GM10248 (cell line): ENCODE measurements around the gene ZNF469.

Experiments used
- CTCF ChIA-PET: fragments of 300-600 bp; sonication (Branson Sonifier 250); formaldehyde crosslinking; extraction: SDS; loops from one replicate; lab custom pipeline; 2021; ENCODE audit warnings: antibody characterized with exemption; lab: Yijun Ruan, JAX
- POLR2A ChIA-PET: fragments of 350-650 bp; sonication (Branson Sonifier 250); formaldehyde crosslinking; extraction: SDS; loops from one replicate; lab custom pipeline; 2020; ENCODE audit warnings: antibody characterized with exemption; lab: Yijun Ruan, JAX
- DNase-seq: peaks from one replicate; pipeline ENCODE4 v3.0.0; 2012; ENCODE audit errors: extremely low spot score
- TF ChIP-seq, protein P1 (sequence below): IDR thresholded peaks from 2 replicates; pipeline ENCODE4 v1.5.1; 2012; ENCODE audit warnings: mild to moderate bottlenecking, low read depth; ENCODE audit errors: extremely low read depth, missing control alignments, control extremely low read depth

ZNF469 gene

DNA sequence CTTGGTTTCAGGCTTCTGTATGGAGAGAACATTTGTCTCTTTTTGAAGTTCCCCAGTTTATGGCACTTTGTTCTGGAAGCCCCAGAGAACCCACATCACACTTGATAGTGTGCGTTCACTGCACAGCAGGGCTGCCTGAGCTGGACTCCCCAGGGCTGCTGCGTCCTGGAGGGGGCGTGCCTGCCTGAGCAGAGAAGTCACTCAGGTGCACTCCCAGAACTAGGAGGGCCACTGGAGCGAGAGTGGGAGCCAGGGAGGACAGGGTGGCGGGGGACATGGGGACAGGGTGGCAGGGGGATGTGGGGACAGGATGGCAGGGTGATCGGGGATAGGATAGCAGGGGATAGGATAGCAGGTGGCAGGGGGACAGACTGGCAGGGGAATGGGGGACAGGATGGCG is 43.9 kb upstream of the ZNF469 start:
- CTCF ChIA-PET, result no interaction called here
- TF ChIP-seq, protein P1, sequence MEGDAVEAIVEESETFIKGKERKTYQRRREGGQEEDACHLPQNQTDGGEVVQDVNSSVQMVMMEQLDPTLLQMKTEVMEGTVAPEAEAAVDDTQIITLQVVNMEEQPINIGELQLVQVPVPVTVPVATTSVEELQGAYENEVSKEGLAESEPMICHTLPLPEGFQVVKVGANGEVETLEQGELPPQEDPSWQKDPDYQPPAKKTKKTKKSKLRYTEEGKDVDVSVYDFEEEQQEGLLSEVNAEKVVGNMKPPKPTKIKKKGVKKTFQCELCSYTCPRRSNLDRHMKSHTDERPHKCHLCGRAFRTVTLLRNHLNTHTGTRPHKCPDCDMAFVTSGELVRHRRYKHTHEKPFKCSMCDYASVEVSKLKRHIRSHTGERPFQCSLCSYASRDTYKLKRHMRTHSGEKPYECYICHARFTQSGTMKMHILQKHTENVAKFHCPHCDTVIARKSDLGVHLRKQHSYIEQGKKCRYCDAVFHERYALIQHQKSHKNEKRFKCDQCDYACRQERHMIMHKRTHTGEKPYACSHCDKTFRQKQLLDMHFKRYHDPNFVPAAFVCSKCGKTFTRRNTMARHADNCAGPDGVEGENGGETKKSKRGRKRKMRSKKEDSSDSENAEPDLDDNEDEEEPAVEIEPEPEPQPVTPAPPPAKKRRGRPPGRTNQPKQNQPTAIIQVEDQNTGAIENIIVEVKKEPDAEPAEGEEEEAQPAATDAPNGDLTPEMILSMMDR, result no peak
- POLR2A ChIA-PET, result no interaction called here
- DNase-seq, result no peak

- TF ChIP-seq, protein P1, result no peak
- no peak for DNase-seq
- CTCF ChIA-PET, result no interaction called here
- POLR2A ChIA-PET, result no interaction called here
Measured at GRCh38 chr16:88339930-88340754, 42.6 kb upstream of the ZNF469 start.

DNA sequence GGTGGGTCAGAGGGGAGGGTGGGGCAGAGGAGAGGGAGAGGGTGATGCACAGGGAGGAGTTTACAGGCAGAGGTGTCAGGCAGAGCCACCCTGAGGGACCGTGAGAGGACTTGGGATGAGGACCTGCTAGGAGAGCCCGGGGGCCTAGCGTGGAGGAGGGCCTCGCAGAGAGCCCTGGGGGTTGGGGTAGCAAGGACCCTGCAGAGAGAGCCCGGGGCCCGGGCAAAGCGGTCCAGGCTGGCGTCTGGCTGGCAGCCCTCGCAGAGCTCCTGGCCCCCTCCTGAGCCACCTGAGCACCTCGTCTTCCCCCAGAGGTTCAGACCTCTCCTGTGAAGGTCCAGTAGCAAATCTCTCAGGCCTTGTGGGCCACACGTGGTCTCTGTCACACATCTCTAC is 42.0 kb upstream of the ZNF469 start:
- ChIA-PET CTCF (no interaction called here), POLR2A (no interaction called here)
- TF ChIP-seq, protein P1, result no peak
- DNase-seq, result no peak

DNA sequence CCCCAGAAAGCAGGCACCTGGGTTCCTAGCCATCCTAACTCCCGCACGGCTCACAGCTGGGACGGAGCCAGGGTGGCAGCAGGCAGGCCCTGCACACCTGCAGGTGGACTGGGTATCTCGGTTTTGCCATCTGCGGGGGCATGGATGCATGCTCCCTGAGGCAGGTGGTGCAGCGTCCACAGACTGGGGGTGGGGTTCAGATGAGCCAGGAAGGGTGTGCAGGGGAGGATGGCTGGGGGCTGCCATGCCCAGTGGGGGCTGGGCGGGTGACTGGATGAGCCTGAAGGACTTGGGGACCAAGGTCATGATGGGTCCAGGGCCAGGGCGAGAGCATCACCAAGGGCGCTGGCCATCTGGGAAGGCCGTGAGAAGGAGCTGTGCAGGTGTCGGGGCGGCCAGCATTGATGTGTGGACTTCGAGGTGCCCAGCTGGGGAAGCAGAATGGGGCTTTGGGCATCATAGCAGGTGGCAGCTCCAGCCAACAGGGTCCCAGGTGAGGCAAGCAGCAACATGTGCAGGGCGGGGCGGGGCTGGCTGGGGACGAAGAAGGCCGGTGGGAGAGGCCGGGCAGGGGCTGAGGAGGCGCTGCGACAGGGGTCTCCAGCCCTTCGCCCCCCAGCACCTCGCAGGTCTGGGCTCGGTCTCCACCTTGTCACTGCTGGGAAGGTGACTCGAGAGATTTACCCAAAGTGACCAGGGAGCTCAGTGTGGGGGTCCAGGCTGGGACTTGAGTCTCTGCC is 41.0 kb upstream of the ZNF469 start:
- ChIA-PET POLR2A (no interaction called here), CTCF (no interaction called here)
- DNase-seq, result no peak
- TF ChIP-seq, protein P1, result no peak

GRCh38 chr16:88342491-88342890 is 40.3 kb upstream of the ZNF469 start:
- POLR2A ChIA-PET, result no interaction called here
- CTCF ChIA-PET, result no interaction called here
- DNase-seq, result no peak
- TF ChIP-seq, protein P1, result no peak

- ChIA-PET POLR2A (no interaction called here), CTCF (no interaction called here)
- DNase-seq, result no peak
- TF ChIP-seq, protein P1, result no peak
Measured at GRCh38 chr16:88343271-88343791, 39.4 kb upstream of the ZNF469 start.
